ENCODE data around the gene NDUFS2. TPM values are rescaled to one million over a fixed set of nuclear protein-coding genes. Genes with fewer than 3 reads are reported as not detected.

NDUFS2 gene
- total and polyA plus RNA-seq, 2 experiments from 2014 or later, result 183 to 367 TPM

- DNase-seq (ENCODE audit: low read depth in 1 of 2, low spot score in 1 of 2), result no peak
- TF ChIP-seq CTCF (IDR thresholded peaks at IDR 0.05; ENCODE audit: low read depth, low read length), result no peak
- Histone ChIP-seq H3K4me3 (no peak overlapping the region), H3K9me3 (ENCODE audit: low read depth) (no peaks in the 10 kb centered on the region), H3K27me3 (no peaks in the 10 kb centered on the region), H3K36me3 (peaks cover 37% of the 10 kb centered on the region), H3K4me1 (ENCODE audit: low read depth) (no peaks in the 10 kb centered on the region), H3K27ac (no peak overlapping the region)
These were observed 28.5 kb upstream of the NDUFS2 start for GRCh38 chr1:161173711-161174110.

- no peak overlapping the region for H3K27ac ChIP-seq
- peaks cover 37% of the 10 kb centered on the region for H3K36me3 ChIP-seq
- no peaks in the 10 kb centered on the region for H3K27me3 ChIP-seq
- no peak overlapping the region for H3K4me3 ChIP-seq
- TF ChIP-seq CTCF (IDR thresholded peaks at IDR 0.05; ENCODE audit: low read depth, low read length), result no peak
- H3K9me3 ChIP-seq (ENCODE audit: low read depth), result no peaks in the 10 kb centered on the region
- H3K4me1 ChIP-seq (ENCODE audit: low read depth), result no peaks in the 10 kb centered on the region
- DNase-seq (ENCODE audit: low read depth in 1 of 2, low spot score in 1 of 2), result no peak
These were observed 27.3 kb upstream of the NDUFS2 start for GRCh38 chr1:161174911-161175310.

GRCh38 chr1:161175771-161176453 is 26.3 kb upstream of the NDUFS2 start:
- TF ChIP-seq CTCF (IDR thresholded peaks at IDR 0.05; ENCODE audit: low read depth, low read length), result no peak
- no peak overlapping the region for H3K27ac ChIP-seq
- no peaks in the 10 kb centered on the region for H3K27me3 ChIP-seq
- no peak overlapping the region for H3K4me3 ChIP-seq
- DNase-seq (ENCODE audit: low read depth in 1 of 2, low spot score in 1 of 2), result no peak
- no peaks in the 10 kb centered on the region for H3K4me1 ChIP-seq (ENCODE audit: low read depth)
- H3K36me3 ChIP-seq, result peaks cover 29% of the 10 kb centered on the region
- no peaks in the 10 kb centered on the region for H3K9me3 ChIP-seq (ENCODE audit: low read depth)

GRCh38 chr1:161176468-161177111 is 25.6 kb upstream of the NDUFS2 start:
- Histone ChIP-seq H3K36me3 (peaks cover 23% of the 10 kb centered on the region), H3K9me3 (ENCODE audit: low read depth) (no peaks in the 10 kb centered on the region), H3K4me1 (ENCODE audit: low read depth) (no peaks in the 10 kb centered on the region), H3K4me3 (peak overlapping the region; percentile 61), H3K27ac (peak overlapping the region; percentile 44), H3K27me3 (no peaks in the 10 kb centered on the region)
- no peak for TF ChIP-seq CTCF (IDR thresholded peaks at IDR 0.05; ENCODE audit: low read depth, low read length)
- no peak for DNase-seq (ENCODE audit: low read depth in 1 of 2, low spot score in 1 of 2)

GRCh38 chr1:161177112-161177935 is 24.8 kb upstream of the NDUFS2 start, which contains the start of gene B4GALT3:
Gene B4GALT3, minus strand, starts transcription at chr1:161177507. Its CDS starts 1,447 bp downstream, at chr1:161176060.
- H3K4me3 ChIP-seq, result peak within 1 kb of the TSS; percentile 61
- H3K4me1 ChIP-seq (ENCODE audit: low read depth), result no peaks in the 10 kb centered on the region
- no peaks in the 10 kb centered on the region for H3K27me3 ChIP-seq
- peak within 1 kb of the TSS; percentile 44 for H3K27ac ChIP-seq
- peak; percentile 84 to 92 for DNase-seq (ENCODE audit: low read depth in 1 of 2, low spot score in 1 of 2)
- H3K36me3 ChIP-seq, result peaks cover 21% of the 10 kb centered on the region
- no peak for TF ChIP-seq CTCF (IDR thresholded peaks at IDR 0.05; ENCODE audit: low read depth, low read length)
- no peaks in the 10 kb centered on the region for H3K9me3 ChIP-seq (ENCODE audit: low read depth)
